ENCODE data around the gene RPS6KB2.
"Not testable (repeated sequence)": the region's sequence is repeated elsewhere in the genome, so short reads cannot be mapped to it uniquely, and the experiment has no call there.

The RPS6KB2 gene

GRCh38 chr11:67421430-67422031, 6.8 kb upstream of the RPS6KB2 start:
- DNase-seq (ENCODE audit: low read depth): no peak
- H3K4me3 ChIP-seq (ENCODE audit: low read depth, low read length): no peak overlapping the region
- TF ChIP-seq POLR2A (IDR thresholded peaks at IDR 0.05; ENCODE audit: extremely low read depth, insufficient read length) (no peak), MAX (IDR thresholded peaks at IDR 0.05; ENCODE audit: low read depth, low read length) (no peak), MYC (IDR thresholded peaks at IDR 0.05; ENCODE audit: low read depth, low read length) (no peak), CTCF (IDR thresholded peaks at IDR 0.05; ENCODE audit: low read depth, low read length) (no peak)

DNA sequence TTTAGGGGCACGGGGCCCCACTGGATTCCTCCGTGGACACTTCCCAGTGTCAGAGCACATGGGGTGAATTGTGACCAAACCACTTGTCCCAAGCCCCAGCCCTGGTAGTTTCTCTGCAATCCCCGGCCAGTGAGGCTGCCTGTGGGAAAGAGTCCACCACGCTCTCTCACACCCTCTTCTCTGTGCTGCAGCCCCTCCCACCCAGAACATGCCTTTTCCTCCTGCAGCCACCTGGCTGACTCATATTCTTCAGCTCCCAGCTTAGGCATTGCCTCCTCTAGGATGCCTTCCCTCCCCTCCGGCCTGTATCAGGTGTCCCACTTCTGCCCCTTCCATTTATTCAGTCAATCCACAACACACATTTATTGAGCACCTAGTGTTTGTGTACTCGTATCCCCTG, 5.4 kb upstream of the RPS6KB2 start:
- no peak overlapping the region for H3K4me3 ChIP-seq (ENCODE audit: low read depth, low read length)
- TF ChIP-seq CTCF (IDR thresholded peaks at IDR 0.05; ENCODE audit: low read depth, low read length): no peak
- TF ChIP-seq MAX (IDR thresholded peaks at IDR 0.05; ENCODE audit: low read depth, low read length): no peak
- no peak for TF ChIP-seq MYC (IDR thresholded peaks at IDR 0.05; ENCODE audit: low read depth, low read length)
- DNase-seq (ENCODE audit: low read depth): no peak

GRCh38 chr11:67423466-67423865, 4.8 kb upstream of the RPS6KB2 start:
- no peak for DNase-seq (ENCODE audit: low read depth)
- TF ChIP-seq CTCF (IDR thresholded peaks at IDR 0.05; ENCODE audit: low read depth, low read length): no peak
- no peak for TF ChIP-seq POLR2A (IDR thresholded peaks at IDR 0.05; ENCODE audit: extremely low read depth, insufficient read length)
- no peak for TF ChIP-seq MAX (IDR thresholded peaks at IDR 0.05; ENCODE audit: low read depth, low read length)
- no peak for TF ChIP-seq MYC (IDR thresholded peaks at IDR 0.05; ENCODE audit: low read depth, low read length)
- no peak overlapping the region for H3K4me3 ChIP-seq (ENCODE audit: low read depth, low read length)

DNA sequence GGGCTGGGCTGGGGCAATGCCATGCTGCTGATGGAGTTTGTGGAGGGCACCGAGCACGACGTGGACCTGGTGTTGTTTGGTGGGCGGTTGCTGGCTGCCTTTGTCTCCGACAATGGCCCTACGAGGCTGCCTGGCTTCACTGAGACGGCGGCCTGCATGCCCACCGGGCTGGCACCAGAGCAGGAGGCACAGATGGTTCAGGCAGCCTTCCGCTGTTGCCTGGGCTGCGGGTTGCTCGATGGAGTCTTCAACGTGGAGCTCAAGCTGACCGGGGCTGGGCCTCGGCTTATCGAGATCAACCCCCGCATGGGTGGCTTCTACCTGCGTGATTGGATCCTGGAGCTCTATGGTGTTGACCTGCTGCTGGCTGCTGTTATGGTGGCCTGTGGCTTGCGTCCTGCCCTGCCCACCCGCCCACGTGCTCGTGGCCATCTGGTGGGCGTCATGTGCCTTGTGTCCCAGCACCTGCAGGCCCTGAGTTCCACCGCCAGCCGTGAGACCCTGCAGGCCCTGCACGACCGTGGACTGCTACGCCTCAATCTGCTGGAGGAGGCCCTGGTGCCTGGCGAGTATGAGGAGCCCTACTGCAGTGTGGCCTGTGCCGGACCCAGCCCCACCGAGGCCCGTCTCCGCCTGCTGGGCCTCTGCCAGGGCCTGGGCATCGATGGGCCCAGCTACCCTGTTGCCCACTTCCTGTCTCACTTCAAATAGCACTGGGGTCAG, 4.2 kb upstream of the RPS6KB2 start:
- no peak for DNase-seq (ENCODE audit: low read depth)
- no peak overlapping the region for H3K4me3 ChIP-seq (ENCODE audit: low read depth, low read length)
- TF ChIP-seq POLR2A (IDR thresholded peaks at IDR 0.05; ENCODE audit: extremely low read depth, insufficient read length) (no peak), CTCF (IDR thresholded peaks at IDR 0.05; ENCODE audit: low read depth, low read length) (no peak), MAX (IDR thresholded peaks at IDR 0.05; ENCODE audit: low read depth, low read length) (no peak), MYC (IDR thresholded peaks at IDR 0.05; ENCODE audit: low read depth, low read length) (no peak)

DNA sequence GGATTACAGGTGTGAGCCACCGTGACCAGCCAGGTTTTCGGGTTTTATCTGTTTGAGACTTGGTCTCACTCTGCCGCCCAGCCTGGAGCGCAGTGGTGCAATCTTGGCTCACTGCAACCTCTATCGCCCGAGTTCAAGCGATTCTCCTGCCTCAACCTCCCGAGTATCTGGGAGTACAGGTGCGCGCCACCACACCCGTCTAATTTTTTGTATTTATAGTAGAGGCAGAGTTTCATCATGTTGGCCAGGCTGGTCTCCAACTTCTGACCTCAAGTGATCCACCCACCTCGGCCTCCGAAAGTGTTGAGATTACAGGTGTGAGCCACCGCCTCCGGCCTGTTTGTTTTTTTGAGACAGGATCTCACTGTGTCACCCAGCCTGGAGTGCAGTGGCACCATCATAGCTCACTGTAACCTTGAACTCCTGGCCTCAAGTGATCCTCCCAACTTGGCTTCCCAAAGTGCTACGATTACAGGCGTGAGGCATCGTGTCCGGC, 882 bp upstream of the RPS6KB2 start:
- not testable (repeated sequence) for DNase-seq (ENCODE audit: low read depth)
- peak overlapping the region; percentile 81 for H3K4me3 ChIP-seq (ENCODE audit: low read depth, low read length)

DNA sequence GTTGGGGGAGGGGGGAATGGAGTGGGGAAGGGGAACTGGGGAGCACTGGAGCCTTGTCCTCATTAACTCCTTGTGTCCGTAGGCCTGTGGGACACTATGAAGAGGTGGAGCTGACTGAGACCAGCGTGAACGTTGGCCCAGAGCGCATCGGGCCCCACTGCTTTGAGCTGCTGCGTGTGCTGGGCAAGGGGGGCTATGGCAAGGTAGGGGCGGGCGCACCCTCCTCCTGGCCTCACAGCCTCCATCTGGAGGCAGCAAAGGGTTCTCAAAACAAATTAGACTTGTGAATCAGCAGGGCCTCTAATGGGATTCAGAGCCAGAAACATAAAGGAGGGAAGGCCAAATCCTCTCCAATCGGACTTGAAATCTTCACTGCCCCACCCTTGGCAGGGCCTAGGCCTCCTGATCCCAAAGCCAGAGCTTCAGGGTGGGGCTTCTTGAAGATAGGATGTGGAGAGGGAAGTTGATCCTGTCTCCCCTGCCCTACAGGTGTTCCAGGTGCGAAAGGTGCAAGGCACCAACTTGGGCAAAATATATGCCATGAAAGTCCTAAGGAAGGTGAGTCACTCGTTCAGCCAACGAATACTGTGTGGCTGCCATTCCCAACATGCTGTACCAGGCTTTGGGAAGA, 859 bp downstream of the RPS6KB2 start:
- no peak for DNase-seq (ENCODE audit: low read depth)
- no peak for TF ChIP-seq POLR2A (IDR thresholded peaks at IDR 0.05; ENCODE audit: extremely low read depth, insufficient read length)
- no peak for TF ChIP-seq CTCF (IDR thresholded peaks at IDR 0.05; ENCODE audit: low read depth, low read length)
- no peak for TF ChIP-seq MAX (IDR thresholded peaks at IDR 0.05; ENCODE audit: low read depth, low read length)
- no peak for TF ChIP-seq MYC (IDR thresholded peaks at IDR 0.05; ENCODE audit: low read depth, low read length)
- peak overlapping the region; percentile 81 for H3K4me3 ChIP-seq (ENCODE audit: low read depth, low read length)

Data from NB4 (cell line).